ENCODE data around the gene CCDC107. TPM values are rescaled to one million over a fixed set of nuclear protein-coding genes. Genes with fewer than 3 reads are reported as not detected.
A peak's percentile ranks its signal among the peaks of the same experiment; 100 is the strongest.
"Not testable (repeated sequence)": the region's sequence is repeated elsewhere in the genome, so short reads cannot be mapped to it uniquely, and the experiment has no call there.

The CCDC107 gene
- total and polyA plus RNA-seq, 2 donors (not counting 1 experiment from before 2014, with no cell fraction given) = 20.6 to 24.9 TPM

GRCh38 chr9:35643046-35643445, 15.0 kb upstream of the CCDC107 start:
- Histone ChIP-seq H3K27me3 (ENCODE audit: control insufficient read depth, insufficient read depth, low read length) (no peaks in the 10 kb centered on the region), H2AFZ (ENCODE audit: low read length) (no peak overlapping the region), H3K9me3 (ENCODE audit: control insufficient read depth, insufficient read depth, low read depth, low read length) (no peaks in the 10 kb centered on the region), H3K9ac (ENCODE audit: insufficient read depth, low read length) (no peak overlapping the region), H3K4me3 (replicated peaks in 1 of 4; ENCODE audit: control extremely low read depth in 1 of 4, insufficient read depth in 1 of 4, low read depth in 3 of 4, low read length in 4 of 4) (no peak overlapping the region), H3K27ac (ENCODE audit: insufficient read depth, low read length) (no peak overlapping the region), H3K4me1 (ENCODE audit: control insufficient read depth, extremely low read depth, insufficient read depth, low read length) (peaks cover 2% of the 10 kb centered on the region), H4K20me1 (ENCODE audit: control insufficient read depth, extremely low read depth, insufficient read depth, low read length) (no peaks in the 10 kb centered on the region), H3K36me3 (ENCODE audit: control insufficient read depth, insufficient read depth, low read length) (no peaks in the 10 kb centered on the region), H3K4me2 (ENCODE audit: extremely low read depth, insufficient read depth, low read length) (no peak overlapping the region), H3K79me2 (ENCODE audit: control insufficient read depth, insufficient read depth, low read length) (no peaks in the 10 kb centered on the region)
- TF ChIP-seq, protein P1, sequence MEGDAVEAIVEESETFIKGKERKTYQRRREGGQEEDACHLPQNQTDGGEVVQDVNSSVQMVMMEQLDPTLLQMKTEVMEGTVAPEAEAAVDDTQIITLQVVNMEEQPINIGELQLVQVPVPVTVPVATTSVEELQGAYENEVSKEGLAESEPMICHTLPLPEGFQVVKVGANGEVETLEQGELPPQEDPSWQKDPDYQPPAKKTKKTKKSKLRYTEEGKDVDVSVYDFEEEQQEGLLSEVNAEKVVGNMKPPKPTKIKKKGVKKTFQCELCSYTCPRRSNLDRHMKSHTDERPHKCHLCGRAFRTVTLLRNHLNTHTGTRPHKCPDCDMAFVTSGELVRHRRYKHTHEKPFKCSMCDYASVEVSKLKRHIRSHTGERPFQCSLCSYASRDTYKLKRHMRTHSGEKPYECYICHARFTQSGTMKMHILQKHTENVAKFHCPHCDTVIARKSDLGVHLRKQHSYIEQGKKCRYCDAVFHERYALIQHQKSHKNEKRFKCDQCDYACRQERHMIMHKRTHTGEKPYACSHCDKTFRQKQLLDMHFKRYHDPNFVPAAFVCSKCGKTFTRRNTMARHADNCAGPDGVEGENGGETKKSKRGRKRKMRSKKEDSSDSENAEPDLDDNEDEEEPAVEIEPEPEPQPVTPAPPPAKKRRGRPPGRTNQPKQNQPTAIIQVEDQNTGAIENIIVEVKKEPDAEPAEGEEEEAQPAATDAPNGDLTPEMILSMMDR (conservative IDR thresholded peaks at IDR 0.05 in 1 of 2, IDR thresholded peaks at IDR 0.05 in 1 of 2; ENCODE audit: low read depth in 1 of 2, low read length in 2 of 2) = no peak
- TF ChIP-seq EZH2 (IDR thresholded peaks at IDR 0.05; ENCODE audit: low read length, missing control alignments) = no peak
- no peak for DNase-seq (ENCODE audit: low read depth in 2 of 2)

GRCh38 chr9:35645736-35646135, 12.4 kb upstream of the CCDC107 start:
- not testable (repeated sequence) for H2AFZ ChIP-seq (ENCODE audit: low read length); H3K27me3 ChIP-seq (ENCODE audit: control insufficient read depth, insufficient read depth, low read length); H3K9ac ChIP-seq (ENCODE audit: insufficient read depth, low read length); H3K79me2 ChIP-seq (ENCODE audit: control insufficient read depth, insufficient read depth, low read length); H3K4me2 ChIP-seq (ENCODE audit: extremely low read depth, insufficient read depth, low read length); H3K36me3 ChIP-seq (ENCODE audit: control insufficient read depth, insufficient read depth, low read length); H3K9me3 ChIP-seq (ENCODE audit: control insufficient read depth, insufficient read depth, low read depth, low read length); H3K4me1 ChIP-seq (ENCODE audit: control insufficient read depth, extremely low read depth, insufficient read depth, low read length); H4K20me1 ChIP-seq (ENCODE audit: control insufficient read depth, extremely low read depth, insufficient read depth, low read length); H3K27ac ChIP-seq (ENCODE audit: insufficient read depth, low read length); DNase-seq (ENCODE audit: low read depth in 2 of 2)
- H3K4me3 ChIP-seq (replicated peaks in 1 of 4; ENCODE audit: control extremely low read depth in 1 of 4, insufficient read depth in 1 of 4, low read depth in 3 of 4, low read length in 4 of 4) = peak overlapping the region in 3 of 4 experiments; percentile 69 to 84 (median 70)

- H4K20me1 ChIP-seq (ENCODE audit: control insufficient read depth, extremely low read depth, insufficient read depth, low read length) = no peaks in the 10 kb centered on the region
- no peak for DNase-seq (ENCODE audit: low read depth in 2 of 2)
- peak overlapping the region; percentile 69 to 84 (median 70) for H3K4me3 ChIP-seq (replicated peaks in 1 of 4; ENCODE audit: control extremely low read depth in 1 of 4, insufficient read depth in 1 of 4, low read depth in 3 of 4, low read length in 4 of 4)
- H2AFZ ChIP-seq (ENCODE audit: low read length) = peak overlapping the region; percentile 83
- H3K4me1 ChIP-seq (ENCODE audit: control insufficient read depth, extremely low read depth, insufficient read depth, low read length) = peaks cover 2% of the 10 kb centered on the region
- H3K27me3 ChIP-seq (ENCODE audit: control insufficient read depth, insufficient read depth, low read length) = no peaks in the 10 kb centered on the region
- peak overlapping the region; percentile 66 for H3K27ac ChIP-seq (ENCODE audit: insufficient read depth, low read length)
- H3K9me3 ChIP-seq (ENCODE audit: control insufficient read depth, insufficient read depth, low read depth, low read length) = no peaks in the 10 kb centered on the region
- H3K36me3 ChIP-seq (ENCODE audit: control insufficient read depth, insufficient read depth, low read length) = no peaks in the 10 kb centered on the region
- H3K4me2 ChIP-seq (ENCODE audit: extremely low read depth, insufficient read depth, low read length) = peak overlapping the region; percentile 96
- H3K79me2 ChIP-seq (ENCODE audit: control insufficient read depth, insufficient read depth, low read length) = no peaks in the 10 kb centered on the region
- H3K9ac ChIP-seq (ENCODE audit: insufficient read depth, low read length) = peak overlapping the region; percentile 76
- TF ChIP-seq, protein P1 (conservative IDR thresholded peaks at IDR 0.05 in 1 of 2, IDR thresholded peaks at IDR 0.05 in 1 of 2; ENCODE audit: low read depth in 1 of 2, low read length in 2 of 2) = peak in 1 of 2 donors; percentile 19
- TF ChIP-seq EZH2 (IDR thresholded peaks at IDR 0.05; ENCODE audit: low read length, missing control alignments) = no peak
Measured at GRCh38 chr9:35646153-35646532, 11.9 kb upstream of the CCDC107 start.

Measured in fibroblast of lung (primary cell).